ENCODE results near the gene SYNGR3. TPM values are rescaled to one million over a fixed set of nuclear protein-coding genes. Genes with fewer than 3 reads are reported as not detected.

Gene SYNGR3
- polyA plus RNA-seq, 2 of the 4 experiments (the other 2 are of a cell fraction) = 4.1 to 4.9 TPM

DNA sequence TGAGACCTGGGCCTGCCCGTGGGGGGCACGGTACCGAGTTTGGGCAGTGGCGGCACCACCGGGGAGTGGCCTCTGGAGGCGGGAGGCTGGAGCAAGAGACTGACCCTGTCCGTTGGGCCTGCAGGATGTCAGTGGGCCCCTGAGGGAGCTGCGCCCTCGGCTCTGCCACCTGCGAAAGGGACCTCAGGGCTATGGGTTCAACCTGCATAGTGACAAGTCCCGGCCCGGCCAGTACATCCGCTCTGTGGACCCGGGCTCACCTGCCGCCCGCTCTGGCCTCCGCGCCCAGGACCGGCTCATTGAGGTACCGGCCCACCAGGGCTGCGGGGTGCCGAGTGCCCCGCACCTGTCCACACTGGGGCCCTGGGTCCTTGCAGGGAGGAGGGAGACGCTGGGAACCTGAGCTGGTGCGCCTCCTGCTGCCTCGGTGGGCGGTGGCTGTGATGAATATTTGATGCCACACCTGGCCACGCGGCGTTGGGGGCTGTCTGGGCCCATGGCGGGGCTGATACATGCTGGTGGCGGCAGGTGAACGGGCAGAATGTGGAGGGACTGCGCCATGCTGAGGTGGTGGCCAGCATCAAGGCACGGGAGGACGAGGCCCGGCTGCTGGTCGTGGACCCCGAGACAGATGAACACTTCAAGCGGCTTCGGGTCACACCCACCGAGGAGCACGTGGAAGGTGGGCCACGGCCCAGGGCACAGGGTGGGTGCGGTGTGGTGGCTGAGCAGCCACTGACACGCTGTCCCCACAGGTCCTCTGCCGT is 46.6 kb downstream of the SYNGR3 start:
- FAIRE-seq (no peak), DNase-seq (ENCODE audit: low read depth in 1 of 2, low spot score in 1 of 2) (no peak), ATAC-seq (peak in 1 of 2 experiments; percentile 3; a peak in 3 of 6 replicates)
- peaks cover 90% of the 10 kb centered on the region for H3K4me1 ChIP-seq
- peak overlapping the region; percentile 90 to 93 for H3K27ac ChIP-seq
- CTCF ChIA-PET = interaction anchor here (0.5 to 3.1 kb wide), 9 partner anchors 9 to 80 kb away, joined by 3 to 20 read pairs (median 3); partner anchors contain the start of genes NPW, NTHL1 and TSC2
- POLR2A ChIA-PET = interaction anchor here (1.2 kb wide), 1 partner anchor 11 kb away, joined by 3 read pairs; the partner anchor contains the start of genes NTHL1 and TSC2
- peak overlapping the region; percentile 88 for H3K4me2 ChIP-seq
- no peak overlapping the region for H3K4me3 ChIP-seq
- WGBS (ENCODE audit: missing lambda C conversion rate) = 80% methylated on average over 28 of the region's 47 CpGs
- TF ChIP-seq, protein P1, sequence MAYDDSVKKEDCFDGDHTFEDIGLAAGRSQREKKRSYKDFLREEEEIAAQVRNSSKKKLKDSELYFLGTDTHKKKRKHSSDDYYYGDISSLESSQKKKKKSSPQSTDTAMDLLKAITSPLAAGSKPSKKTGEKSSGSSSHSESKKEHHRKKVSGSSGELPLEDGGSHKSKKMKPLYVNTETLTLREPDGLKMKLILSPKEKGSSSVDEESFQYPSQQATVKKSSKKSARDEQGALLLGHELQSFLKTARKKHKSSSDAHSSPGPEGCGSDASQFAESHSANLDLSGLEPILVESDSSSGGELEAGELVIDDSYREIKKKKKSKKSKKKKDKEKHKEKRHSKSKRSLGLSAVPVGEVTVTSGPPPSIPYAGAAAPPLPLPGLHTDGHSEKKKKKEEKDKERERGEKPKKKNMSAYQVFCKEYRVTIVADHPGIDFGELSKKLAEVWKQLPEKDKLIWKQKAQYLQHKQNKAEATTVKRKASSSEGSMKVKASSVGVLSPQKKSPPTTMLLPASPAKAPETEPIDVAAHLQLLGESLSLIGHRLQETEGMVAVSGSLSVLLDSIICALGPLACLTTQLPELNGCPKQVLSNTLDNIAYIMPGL (CRISPR knock-in tag; IDR thresholded peaks at IDR 0.05; ENCODE audit: borderline replicate concordance) = no peak
- TF ChIP-seq ZNF302 (CRISPR knock-in tag; IDR thresholded peaks at IDR 0.05) = no peak; the same call in 1 of the 2 replicates
- TF ChIP-seq NFE2L2 (conservative IDR thresholded peaks at IDR 0.05; ENCODE audit: low read length) = no peak
- TF ChIP-seq, protein P2, sequence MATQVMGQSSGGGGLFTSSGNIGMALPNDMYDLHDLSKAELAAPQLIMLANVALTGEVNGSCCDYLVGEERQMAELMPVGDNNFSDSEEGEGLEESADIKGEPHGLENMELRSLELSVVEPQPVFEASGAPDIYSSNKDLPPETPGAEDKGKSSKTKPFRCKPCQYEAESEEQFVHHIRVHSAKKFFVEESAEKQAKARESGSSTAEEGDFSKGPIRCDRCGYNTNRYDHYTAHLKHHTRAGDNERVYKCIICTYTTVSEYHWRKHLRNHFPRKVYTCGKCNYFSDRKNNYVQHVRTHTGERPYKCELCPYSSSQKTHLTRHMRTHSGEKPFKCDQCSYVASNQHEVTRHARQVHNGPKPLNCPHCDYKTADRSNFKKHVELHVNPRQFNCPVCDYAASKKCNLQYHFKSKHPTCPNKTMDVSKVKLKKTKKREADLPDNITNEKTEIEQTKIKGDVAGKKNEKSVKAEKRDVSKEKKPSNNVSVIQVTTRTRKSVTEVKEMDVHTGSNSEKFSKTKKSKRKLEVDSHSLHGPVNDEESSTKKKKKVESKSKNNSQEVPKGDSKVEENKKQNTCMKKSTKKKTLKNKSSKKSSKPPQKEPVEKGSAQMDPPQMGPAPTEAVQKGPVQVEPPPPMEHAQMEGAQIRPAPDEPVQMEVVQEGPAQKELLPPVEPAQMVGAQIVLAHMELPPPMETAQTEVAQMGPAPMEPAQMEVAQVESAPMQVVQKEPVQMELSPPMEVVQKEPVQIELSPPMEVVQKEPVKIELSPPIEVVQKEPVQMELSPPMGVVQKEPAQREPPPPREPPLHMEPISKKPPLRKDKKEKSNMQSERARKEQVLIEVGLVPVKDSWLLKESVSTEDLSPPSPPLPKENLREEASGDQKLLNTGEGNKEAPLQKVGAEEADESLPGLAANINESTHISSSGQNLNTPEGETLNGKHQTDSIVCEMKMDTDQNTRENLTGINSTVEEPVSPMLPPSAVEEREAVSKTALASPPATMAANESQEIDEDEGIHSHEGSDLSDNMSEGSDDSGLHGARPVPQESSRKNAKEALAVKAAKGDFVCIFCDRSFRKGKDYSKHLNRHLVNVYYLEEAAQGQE (IDR thresholded peaks at IDR 0.05) = no peak
- no peak for TF ChIP-seq KDM1A (IDR thresholded peaks at IDR 0.05; ENCODE audit: low read depth)
- no peak for TF ChIP-seq RNF2 (IDR thresholded peaks at IDR 0.05; ENCODE audit: borderline replicate concordance, low read depth)
- no peak for TF ChIP-seq ZC3H11A (IDR thresholded peaks at IDR 0.05)
- no peak for TF ChIP-seq MYC (IDR thresholded peaks at IDR 0.05; ENCODE audit: borderline replicate concordance, low read length)
- TF ChIP-seq JUNB (IDR thresholded peaks at IDR 0.05) = no peak
- TF ChIP-seq, protein P3, sequence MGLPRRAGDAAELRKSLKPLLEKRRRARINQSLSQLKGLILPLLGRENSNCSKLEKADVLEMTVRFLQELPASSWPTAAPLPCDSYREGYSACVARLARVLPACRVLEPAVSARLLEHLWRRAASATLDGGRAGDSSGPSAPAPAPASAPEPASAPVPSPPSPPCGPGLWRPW (IDR thresholded peaks at IDR 0.05) = no peak
- no peaks in the 10 kb centered on the region for H3K9me3 ChIP-seq

DNA sequence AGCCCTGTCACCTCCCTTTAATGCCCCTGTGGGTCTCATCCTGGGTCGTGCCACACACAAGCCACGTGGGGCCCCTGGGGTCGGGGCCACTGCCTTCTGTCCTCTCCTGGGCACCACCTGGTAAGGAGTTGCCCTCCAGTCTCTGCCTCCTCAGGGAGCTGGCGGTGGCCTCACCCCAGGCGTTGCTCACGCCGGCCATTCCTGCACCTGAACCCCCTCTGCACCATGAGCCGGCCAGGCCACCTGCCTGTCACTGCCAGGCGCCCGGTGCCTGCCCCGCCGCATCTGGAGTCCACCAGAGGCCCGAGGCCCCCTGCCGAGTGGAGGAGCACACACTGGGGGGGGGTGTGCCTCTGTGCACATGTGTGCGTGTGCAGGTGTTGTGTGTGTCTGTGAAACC is 47.3 kb downstream of the SYNGR3 start:
- DNase-seq (ENCODE audit: low read depth in 1 of 2, low spot score in 1 of 2) (no peak), FAIRE-seq (no peak), ATAC-seq (no peak)
- no peak overlapping the region for H3K4me2 ChIP-seq
- no peak overlapping the region for H3K4me3 ChIP-seq
- POLR2A ChIA-PET = no interaction called here
- peak overlapping the region; percentile 90 to 93 for H3K27ac ChIP-seq
- CTCF ChIA-PET = interaction anchor here (0.7 to 3.1 kb wide), 5 partner anchors 14 to 103 kb away, joined by 3 to 20 read pairs (median 4); partner anchors contain the start of gene NPW
- H3K4me1 ChIP-seq = peaks cover 97% of the 10 kb centered on the region
- no peak for TF ChIP-seq GATA3 (IDR thresholded peaks at IDR 0.05; ENCODE audit: borderline replicate concordance)
- TF ChIP-seq CHD4 (IDR thresholded peaks at IDR 0.05; ENCODE audit: borderline replicate concordance) = no peak
- no peak for TF ChIP-seq TFCP2L1 (CRISPR knock-in tag; IDR thresholded peaks at IDR 0.05)
- TF ChIP-seq, protein P4, sequence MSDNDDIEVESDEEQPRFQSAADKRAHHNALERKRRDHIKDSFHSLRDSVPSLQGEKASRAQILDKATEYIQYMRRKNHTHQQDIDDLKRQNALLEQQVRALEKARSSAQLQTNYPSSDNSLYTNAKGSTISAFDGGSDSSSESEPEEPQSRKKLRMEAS (IDR thresholded peaks at IDR 0.05) = 0 out of 2 replicates have a peak, but pooled peaks have one; percentile 20
- TF ChIP-seq RFX5 (IDR thresholded peaks at IDR 0.05) = no peak
- no peak for TF ChIP-seq EHMT2 (IDR thresholded peaks at IDR 0.05; ENCODE audit: low read depth)
- no peaks in the 10 kb centered on the region for H3K9me3 ChIP-seq
- WGBS (ENCODE audit: missing lambda C conversion rate) = 95% methylated on average over 7 of the region's 15 CpGs

Measured in A549 (cell line).